ENCODE measurements around the gene SETD7. TPM values are rescaled to one million over a fixed set of nuclear protein-coding genes. Genes with fewer than 3 reads are reported as not detected.

Gene SETD7
- total RNA-seq, 1 donor from 2014 or later = 11.1 TPM

- POLR2A ChIA-PET = no interaction called here
- ATAC-seq (ENCODE audit: low read depth) (no peak), DNase-seq (no peak)
- no peak for TF ChIP-seq CTCF (IDR thresholded peaks at IDR 0.05)
- H3K36me3 Mint-ChIP-seq (ENCODE audit: low read depth) = peaks cover 29% of the 10 kb centered on the region
- H3K9me3 Mint-ChIP-seq = no peaks in the 10 kb centered on the region
- intact Hi-C loops (cut with micrococcal nuclease) = no loop called here
- no peaks in the 10 kb centered on the region for H3K27me3 Mint-ChIP-seq
- H3K4me1 Mint-ChIP-seq = peaks cover 63% of the 10 kb centered on the region
- CTCF ChIA-PET = no interaction called here
- H3K27ac Mint-ChIP-seq = no peak overlapping the region
- H3K4me3 Mint-ChIP-seq = no peak overlapping the region
Observed at GRCh38 chr4:139457318-139457717, 98.7 kb downstream of the SETD7 start.

GRCh38 chr4:139455126-139455538 is 100.9 kb downstream of the SETD7 start:
- TF ChIP-seq CTCF (IDR thresholded peaks at IDR 0.05) = no peak
- intact Hi-C loops (cut with micrococcal nuclease) = loop anchor here (2.0 kb wide), 2 partner anchors 16 to 46 kb away; no protein-coding TSS in a partner anchor
- peak overlapping the region; percentile 94 for H3K27ac Mint-ChIP-seq
- no peaks in the 10 kb centered on the region for H3K9me3 Mint-ChIP-seq
- ChIA-PET POLR2A (no interaction called here), CTCF (no interaction called here)
- no peak for ATAC-seq (ENCODE audit: low read depth)
- no peaks in the 10 kb centered on the region for H3K27me3 Mint-ChIP-seq
- peak overlapping the region; percentile 95 for H3K4me3 Mint-ChIP-seq
- H3K36me3 Mint-ChIP-seq (ENCODE audit: low read depth) = peaks cover 20% of the 10 kb centered on the region
- peaks cover 67% of the 10 kb centered on the region for H3K4me1 Mint-ChIP-seq
- DNase-seq = no peak

- ChIA-PET CTCF (interaction anchor here (1.4 kb wide), 1 partner anchor 424 kb away, joined by 4 read pairs; no protein-coding TSS in a partner anchor), POLR2A (interaction anchor here (0.7 to 2.0 kb wide), 5 partner anchors 14 to 440 kb away, joined by 3 to 10 read pairs (median 7); partner anchors contain the start of genes NAA15 and NOCT)
- ATAC-seq (ENCODE audit: low read depth) (no peak), DNase-seq (no peak)
- peaks cover 63% of the 10 kb centered on the region for H3K4me1 Mint-ChIP-seq
- TF ChIP-seq CTCF (IDR thresholded peaks at IDR 0.05) = no peak
- intact Hi-C loops (cut with micrococcal nuclease) = loop anchor here (2.0 to 5.0 kb wide), 3 partner anchors 16 to 1303 kb away; partner anchors contain the start of gene TBC1D9
- peaks cover 16% of the 10 kb centered on the region for H3K36me3 Mint-ChIP-seq (ENCODE audit: low read depth)
- H3K27ac Mint-ChIP-seq = peak within 1 kb of the TSS; percentile 98
- peak within 1 kb of the TSS; percentile 95 for H3K4me3 Mint-ChIP-seq
- no peaks in the 10 kb centered on the region for H3K27me3 Mint-ChIP-seq
- H3K9me3 Mint-ChIP-seq = no peaks in the 10 kb centered on the region
Observed at GRCh38 chr4:139454111-139455045, 101.6 kb downstream of the SETD7 start, which contains the start of gene RAB33B. Gene RAB33B, plus strand, starts transcription at chr4:139454121. Its CDS starts 75 bp downstream, at chr4:139454196.

GRCh38 chr4:139453371-139454110 is 102.5 kb downstream of the SETD7 start:
- Mint-ChIP-seq H3K4me3 (peak overlapping the region; percentile 95), H3K27me3 (no peaks in the 10 kb centered on the region), H3K27ac (peak overlapping the region; percentile 98), H3K9me3 (no peaks in the 10 kb centered on the region), H3K36me3 (ENCODE audit: low read depth) (peaks cover 16% of the 10 kb centered on the region), H3K4me1 (peaks cover 55% of the 10 kb centered on the region)
- no peak for TF ChIP-seq CTCF (IDR thresholded peaks at IDR 0.05)
- DNase-seq = peak; percentile 97
- ATAC-seq (ENCODE audit: low read depth) = peak; percentile 88
- POLR2A ChIA-PET = interaction anchor here (0.7 to 2.0 kb wide), 13 partner anchors 9 to 1070 kb away, joined by 3 to 19 read pairs (median 7); partner anchors contain the start of genes ELMOD2, NAA15, NDUFC1 and NOCT
- CTCF ChIA-PET = interaction anchor here (0.7 to 1.5 kb wide), 6 partner anchors 37 to 423 kb away, joined by 3 to 4 read pairs (median 3); partner anchors contain the start of gene SETD7
- intact Hi-C loops (cut with micrococcal nuclease) = loop anchor here (1.0 to 5.0 kb wide), 12 partner anchors 17 to 1767 kb away; partner anchors contain the start of genes ELMOD2, NAA15, NOCT and TBC1D9

Measured in activated B cell treated with CpG ODN at 0.5 μM for 24 hours (primary cell).